Tibial nerve (tissue), 4 donors: Measurements from ENCODE around the gene PRELID2.

Source experiments
- CTCF ChIP-seq, 5 experiments: fragments of 200-600 bp in 3 of 5; fragments of 450-650 bp in 2 of 5; sonication (generic) in 3 of 5; IDR thresholded peaks; one replicate each; pipeline ENCODE4 v1.5.1; 2016 to 2019; ENCODE audit warnings: antibody characterized with exemption in 5 of 5, mild to moderate bottlenecking in 3 of 5, moderate library complexity in 2 of 5
- EP300 ChIP-seq, 2 donors: sonication (generic); formaldehyde crosslinking; IDR thresholded peaks; one replicate each; pipeline ENCODE4 v1.6.1; 2017; ENCODE audit warnings: antibody characterized with exemption in 2 of 2, mild to moderate bottlenecking in 1 of 2
- POLR2A ChIP-seq, 2 donors: fragments of 450-650 bp; IDR thresholded peaks; one replicate each; pipeline ENCODE4 v1.6.1; 2017; ENCODE audit warnings: antibody characterized with exemption in 2 of 2, mild to moderate bottlenecking in 2 of 2, moderate library complexity in 2 of 2

- TF ChIP-seq CTCF (IDR thresholded peaks at IDR 0.05) (peak; percentile 53 to 74 (median 56)), EP300 (IDR thresholded peaks at IDR 0.05) (no peak), POLR2A (IDR thresholded peaks at IDR 0.05) (no peak)
Measured at GRCh38 chr5:145825751-145826180, 9.4 kb downstream of the PRELID2 start.
